ENCODE measurements around the gene CMTM2. TPM values are rescaled to one million over a fixed set of nuclear protein-coding genes. Genes with fewer than 3 reads are reported as not detected.

The CMTM2 gene
- total and polyA plus RNA-seq, 9 of the 15 experiments (the other 6 are each of a cell fraction or from before 2014, with no cell fraction given) = not detected

DNA sequence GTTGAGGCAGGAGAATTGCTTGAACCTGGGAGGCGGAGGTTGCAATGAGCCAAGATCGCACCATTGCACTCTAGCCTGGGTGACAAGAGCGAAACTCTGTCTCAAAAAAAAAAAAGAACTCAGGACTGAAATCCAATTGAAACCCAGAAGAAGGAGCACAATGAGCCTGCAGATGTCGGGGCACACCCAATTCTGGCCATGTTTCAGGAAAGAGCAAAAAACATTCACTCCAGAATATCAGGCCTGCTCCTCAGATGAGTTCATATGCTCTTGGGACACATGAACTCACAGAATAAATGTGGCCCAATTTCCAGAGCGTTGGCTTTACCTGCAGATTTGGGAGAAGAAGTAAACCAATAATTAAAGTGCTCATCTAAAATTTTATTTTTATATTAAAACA lies 3.0 kb upstream of the CMTM2 start:
- ATAC-seq (no peak), FAIRE-seq (no peak), DNase-seq (ENCODE audit: extremely low read depth in 1 of 4, low spot score in 3 of 4) (no peak)
- Histone ChIP-seq H3K9me3 (replicated peaks; ENCODE audit: control insufficient read depth, insufficient read depth, low read depth, low read length) (no peaks in the 10 kb centered on the region), H4K20me1 (replicated peaks; ENCODE audit: control insufficient read depth, insufficient read depth, low read length) (no peaks in the 10 kb centered on the region), H3K4me2 (ENCODE audit: insufficient read depth, low read length) (no peak overlapping the region), H3K36me3 (ENCODE audit: control insufficient read depth, insufficient read depth, low read length) (no peaks in the 10 kb centered on the region), H3K9me1 (ENCODE audit: control insufficient read depth, insufficient read depth, low read length) (no peaks in the 10 kb centered on the region), H3K27me3 (ENCODE audit: control insufficient read depth in 2 of 2, insufficient read depth in 2 of 2, low read length in 2 of 2) (peaks cover 4 to 16% of the 10 kb centered on the region in 2 experiments; a peak in 4 of 5 replicates), H3K4me1 (replicated peaks in 1 of 2; ENCODE audit: control insufficient read depth in 2 of 2, insufficient read depth in 2 of 2, low read length in 2 of 2) (peaks cover 13 to 15% of the 10 kb centered on the region in 2 experiments), H3K27ac (ENCODE audit: extremely low read depth, low read depth, low read length) (no peak overlapping the region), H2AFZ (ENCODE audit: low read depth, low read length) (no peak overlapping the region), H3K4me3 (no peak overlapping the region), H3K79me2 (ENCODE audit: control insufficient read depth, insufficient read depth, low read length) (no peaks in the 10 kb centered on the region), H3K9ac (ENCODE audit: insufficient read depth in 1 of 2, low read depth in 2 of 2, low read length in 2 of 2) (no peak overlapping the region)
- WGBS (ENCODE audit: insufficient coverage, low coverage, missing lambda C conversion rate) = 63% methylated on average over 5 of the region's 5 CpGs
- CTCF ChIA-PET (ENCODE audit: low intra/inter-chr PET ratio) = no interaction called here
- POLR2A ChIA-PET = interaction anchor here (0.6 kb wide), 1 partner anchor 9 kb away, joined by 3 read pairs; no protein-coding TSS in a partner anchor
- no TSS peak for BruUV-seq (replicated peaks)
- in situ Hi-C loops (cut with MboI) = no loop called here
- intact Hi-C loops (cut with micrococcal nuclease) = no loop called here
- TF ChIP-seq ZNF407 (IDR thresholded peaks at IDR 0.05; ENCODE audit: low read depth) = no peak
- no peak for TF ChIP-seq RAD21 (CRISPR knock-in tag; conservative IDR thresholded peaks at IDR 0.05 in 1 of 2, IDR thresholded peaks at IDR 0.05 in 1 of 2)
- no peak for TF ChIP-seq ATF6 (CRISPR knock-in tag; IDR thresholded peaks at IDR 0.05)
- no peak for TF ChIP-seq STAG1 (CRISPR knock-in tag; IDR thresholded peaks at IDR 0.05; ENCODE audit: borderline replicate concordance)
- no peak for TF ChIP-seq ZFX (CRISPR knock-in tag; IDR thresholded peaks at IDR 0.05)
- no peak for TF ChIP-seq ATF1 (CRISPR knock-in tag; IDR thresholded peaks at IDR 0.05)
- TF ChIP-seq ATF1 (tag; IDR thresholded peaks at IDR 0.05) = no peak
- TF ChIP-seq, protein P1, sequence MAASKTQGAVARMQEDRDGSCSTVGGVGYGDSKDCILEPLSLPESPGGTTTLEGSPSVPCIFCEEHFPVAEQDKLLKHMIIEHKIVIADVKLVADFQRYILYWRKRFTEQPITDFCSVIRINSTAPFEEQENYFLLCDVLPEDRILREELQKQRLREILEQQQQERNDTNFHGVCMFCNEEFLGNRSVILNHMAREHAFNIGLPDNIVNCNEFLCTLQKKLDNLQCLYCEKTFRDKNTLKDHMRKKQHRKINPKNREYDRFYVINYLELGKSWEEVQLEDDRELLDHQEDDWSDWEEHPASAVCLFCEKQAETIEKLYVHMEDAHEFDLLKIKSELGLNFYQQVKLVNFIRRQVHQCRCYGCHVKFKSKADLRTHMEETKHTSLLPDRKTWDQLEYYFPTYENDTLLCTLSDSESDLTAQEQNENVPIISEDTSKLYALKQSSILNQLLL (CRISPR knock-in tag; IDR thresholded peaks at IDR 0.05; ENCODE audit: borderline replicate concordance) = no peak
- no peak for TF ChIP-seq CAMTA2 (CRISPR knock-in tag; conservative IDR thresholded peaks at IDR 0.05)
- no peak for TF ChIP-seq SPI1 (IDR thresholded peaks at IDR 0.05; ENCODE audit: borderline replicate concordance, low read depth, low read length)
- no peak for TF ChIP-seq COPS2 (conservative IDR thresholded peaks at IDR 0.05)
- no peak for TF ChIP-seq KAT2B (IDR thresholded peaks at IDR 0.05; ENCODE audit: low read depth, low read length)

Measured in K562 (cell line).